ENCODE measurements around the gene TMCC1. TPM values are rescaled to one million over a fixed set of nuclear protein-coding genes. Genes with fewer than 3 reads are reported as not detected.
"Not testable (repeated sequence)": the region's sequence is repeated elsewhere in the genome, so short reads cannot be mapped to it uniquely, and the experiment has no call there.

TMCC1 gene
- total and polyA plus RNA-seq, 7 donors: 12.4 to 55.0 (median 38.1) TPM

DNA sequence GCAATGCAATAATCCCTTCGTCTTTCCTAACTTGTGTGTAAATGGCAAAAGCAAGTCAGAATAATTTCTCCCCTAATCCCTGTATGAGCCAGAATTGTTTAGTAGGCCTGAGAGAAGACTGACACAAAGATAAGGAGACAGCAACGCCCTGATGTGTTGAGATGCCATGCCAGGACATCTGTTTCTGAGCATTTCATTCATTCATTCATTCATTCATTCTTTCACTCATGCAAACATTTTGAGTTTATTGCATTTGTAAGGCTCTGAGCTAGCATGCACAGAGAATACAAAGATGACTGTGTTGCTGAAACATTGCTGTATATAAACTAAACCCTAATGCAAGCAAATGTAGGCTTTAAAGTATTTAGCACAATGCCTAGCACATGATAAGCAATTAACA, 127.4 kb downstream of the TMCC1 start:
- 76 to 88% (median 84%) methylated on average over 2 of the region's 2 CpGs for WGBS, 3 donors

DNA sequence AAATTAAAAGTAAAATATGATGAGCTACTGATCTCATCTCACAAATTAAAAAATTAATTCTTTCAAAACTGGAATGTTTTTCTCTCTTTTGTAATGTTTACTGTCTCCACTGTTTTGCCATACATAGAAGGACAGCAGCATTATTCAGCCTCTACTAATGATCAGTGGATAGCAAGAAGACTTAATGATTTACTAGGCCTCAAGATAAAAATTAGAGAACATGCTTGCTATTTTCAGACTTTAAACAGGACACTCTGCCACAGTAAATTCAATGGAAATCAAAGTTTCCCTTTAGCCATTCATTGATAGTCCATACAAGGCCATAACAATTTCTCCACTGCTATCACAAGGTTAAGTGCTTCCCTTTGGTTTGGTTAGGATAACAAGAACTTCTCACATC, 129.4 kb downstream of the TMCC1 start:
- Histone ChIP-seq H3K27ac (no peak overlapping the region), H3K27me3 (ENCODE audit: insufficient read depth in 3 of 3, low read length in 2 of 3) (no peaks in the 10 kb centered on the region), H3K4me3 (no peak overlapping the region), H3K36me3 (ENCODE audit: insufficient read depth in 1 of 2, low read depth in 1 of 2) (no peaks in the 10 kb centered on the region), H3K9me3 (no peaks in the 10 kb centered on the region), H3K4me1 (no peaks in the 10 kb centered on the region)
- no peak for DNase-seq
- no peak for ATAC-seq
- intact Hi-C loops (cut with DNase I): no loop called here
- TF ChIP-seq, protein P1, sequence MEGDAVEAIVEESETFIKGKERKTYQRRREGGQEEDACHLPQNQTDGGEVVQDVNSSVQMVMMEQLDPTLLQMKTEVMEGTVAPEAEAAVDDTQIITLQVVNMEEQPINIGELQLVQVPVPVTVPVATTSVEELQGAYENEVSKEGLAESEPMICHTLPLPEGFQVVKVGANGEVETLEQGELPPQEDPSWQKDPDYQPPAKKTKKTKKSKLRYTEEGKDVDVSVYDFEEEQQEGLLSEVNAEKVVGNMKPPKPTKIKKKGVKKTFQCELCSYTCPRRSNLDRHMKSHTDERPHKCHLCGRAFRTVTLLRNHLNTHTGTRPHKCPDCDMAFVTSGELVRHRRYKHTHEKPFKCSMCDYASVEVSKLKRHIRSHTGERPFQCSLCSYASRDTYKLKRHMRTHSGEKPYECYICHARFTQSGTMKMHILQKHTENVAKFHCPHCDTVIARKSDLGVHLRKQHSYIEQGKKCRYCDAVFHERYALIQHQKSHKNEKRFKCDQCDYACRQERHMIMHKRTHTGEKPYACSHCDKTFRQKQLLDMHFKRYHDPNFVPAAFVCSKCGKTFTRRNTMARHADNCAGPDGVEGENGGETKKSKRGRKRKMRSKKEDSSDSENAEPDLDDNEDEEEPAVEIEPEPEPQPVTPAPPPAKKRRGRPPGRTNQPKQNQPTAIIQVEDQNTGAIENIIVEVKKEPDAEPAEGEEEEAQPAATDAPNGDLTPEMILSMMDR (IDR thresholded peaks at IDR 0.05): no peak

More for the DNA sequence above, 127.4 kb downstream of the TMCC1 start:
- H3K27me3 ChIP-seq (ENCODE audit: insufficient read depth in 3 of 3, low read length in 2 of 3): no peaks in the 10 kb centered on the region
- H3K9me3 ChIP-seq: no peaks in the 10 kb centered on the region
- ATAC-seq (no peak), DNase-seq (no peak)
- H3K36me3 ChIP-seq (ENCODE audit: insufficient read depth in 1 of 2, low read depth in 1 of 2): peaks cover 0 to 4% of the 10 kb centered on the region in 2 donors
- H3K4me3 ChIP-seq: no peak overlapping the region
- no peak overlapping the region for H3K27ac ChIP-seq
- no peaks in the 10 kb centered on the region for H3K4me1 ChIP-seq
- TF ChIP-seq, protein P1 (IDR thresholded peaks at IDR 0.05): no peak
- intact Hi-C loops (cut with DNase I): no loop called here

DNA sequence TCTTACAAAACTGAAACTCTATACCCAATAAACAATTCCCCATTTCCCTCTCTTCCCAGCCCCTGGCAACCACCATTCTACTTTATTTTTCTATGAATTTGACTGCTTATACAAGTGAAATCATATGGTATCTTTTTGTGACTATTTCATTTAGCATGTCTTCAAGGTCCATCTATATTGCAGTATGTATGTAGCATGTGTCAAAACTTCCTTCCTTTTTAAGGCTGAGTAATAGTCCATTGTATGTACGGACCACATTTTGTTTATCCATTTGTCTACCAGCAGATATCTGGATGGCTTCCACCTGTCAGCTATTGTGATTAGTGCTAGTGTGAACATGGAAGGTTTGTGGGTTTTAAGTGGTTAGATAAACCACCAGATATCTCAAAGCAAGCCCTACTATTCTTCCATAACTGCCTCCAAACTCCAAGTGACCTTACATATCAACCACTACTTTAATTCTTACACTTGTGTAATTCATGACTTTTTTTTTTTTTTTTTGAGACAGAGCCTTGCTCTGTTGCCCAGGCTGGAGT, 134.7 kb downstream of the TMCC1 start:
- 69 to 74% (median 71%) methylated on average over 1 of the region's 1 CpG for WGBS, 3 donors
- H3K4me1 ChIP-seq: peaks cover 8% of the 10 kb centered on the region
- H3K36me3 ChIP-seq (ENCODE audit: insufficient read depth in 1 of 2, low read depth in 1 of 2): no peaks in the 10 kb centered on the region
- H3K9me3 ChIP-seq: no peaks in the 10 kb centered on the region
- no peak overlapping the region for H3K27ac ChIP-seq
- TF ChIP-seq, protein P1 (IDR thresholded peaks at IDR 0.05): no peak
- no peaks in the 10 kb centered on the region for H3K27me3 ChIP-seq (ENCODE audit: insufficient read depth in 3 of 3, low read length in 2 of 3)
- no peak for ATAC-seq
- intact Hi-C loops (cut with DNase I): no loop called here
- no peak overlapping the region for H3K4me3 ChIP-seq
- DNase-seq: no peak

DNA sequence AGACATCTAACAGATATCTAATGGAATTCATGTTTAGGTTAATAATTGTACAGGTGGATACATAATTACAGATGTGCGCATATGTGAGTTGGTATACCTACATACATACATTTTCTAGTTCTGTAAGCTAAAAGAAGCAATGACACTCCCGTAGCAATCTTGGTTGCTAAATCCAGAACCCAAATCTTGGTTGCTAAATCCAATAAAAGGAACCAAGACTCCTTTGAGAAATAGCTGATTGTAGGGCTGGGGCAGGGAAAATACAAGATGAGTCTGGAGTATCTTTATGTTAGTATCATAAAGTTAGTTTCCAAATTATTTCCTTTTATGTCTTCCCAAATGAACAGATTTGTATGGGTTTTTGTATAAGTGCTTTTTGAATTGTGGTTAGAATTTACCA, 135.2 kb downstream of the TMCC1 start:
- H3K9me3 ChIP-seq: no peaks in the 10 kb centered on the region
- no peak for ATAC-seq
- no peak overlapping the region for H3K27ac ChIP-seq
- peaks cover 8% of the 10 kb centered on the region for H3K4me1 ChIP-seq
- H3K4me3 ChIP-seq: no peak overlapping the region
- H3K36me3 ChIP-seq (ENCODE audit: insufficient read depth in 1 of 2, low read depth in 1 of 2): no peaks in the 10 kb centered on the region
- no peaks in the 10 kb centered on the region for H3K27me3 ChIP-seq (ENCODE audit: insufficient read depth in 3 of 3, low read length in 2 of 3)
- TF ChIP-seq, protein P1 (IDR thresholded peaks at IDR 0.05): no peak
- no peak for DNase-seq
- intact Hi-C loops (cut with DNase I): no loop called here
- 85 to 98% (median 95%) methylated on average over 2 of the region's 2 CpGs for WGBS, 3 donors

DNA sequence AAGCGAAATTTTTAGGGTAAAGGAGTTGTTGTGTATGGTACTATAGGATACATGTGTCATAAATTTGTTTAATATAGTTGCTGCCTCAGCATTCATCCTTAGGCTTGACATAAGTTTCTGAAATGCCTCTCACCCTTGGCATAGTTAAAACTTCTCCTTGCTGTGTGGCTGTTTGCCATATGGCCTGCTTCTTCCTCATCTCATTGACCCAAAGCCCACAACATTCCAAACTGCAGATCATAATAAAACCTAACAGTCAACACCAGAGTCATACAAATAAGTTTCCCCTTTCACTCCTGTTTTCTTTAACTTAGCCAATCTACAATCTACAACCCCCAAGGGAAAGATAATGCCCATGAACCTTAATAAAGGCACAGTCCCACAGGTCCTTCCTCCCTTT, 136.6 kb downstream of the TMCC1 start:
- no peak for ATAC-seq
- intact Hi-C loops (cut with DNase I): no loop called here
- no peaks in the 10 kb centered on the region for H3K27me3 ChIP-seq (ENCODE audit: insufficient read depth in 3 of 3, low read length in 2 of 3)
- WGBS, 3 donors: 57 to 100% (median 97%) methylated on average over 1 of the region's 1 CpG
- H3K4me1 ChIP-seq: peaks cover 8% of the 10 kb centered on the region
- TF ChIP-seq, protein P1 (IDR thresholded peaks at IDR 0.05): no peak
- no peaks in the 10 kb centered on the region for H3K9me3 ChIP-seq
- DNase-seq: no peak
- no peak overlapping the region for H3K27ac ChIP-seq
- no peaks in the 10 kb centered on the region for H3K36me3 ChIP-seq (ENCODE audit: insufficient read depth in 1 of 2, low read depth in 1 of 2)
- no peak overlapping the region for H3K4me3 ChIP-seq

DNA sequence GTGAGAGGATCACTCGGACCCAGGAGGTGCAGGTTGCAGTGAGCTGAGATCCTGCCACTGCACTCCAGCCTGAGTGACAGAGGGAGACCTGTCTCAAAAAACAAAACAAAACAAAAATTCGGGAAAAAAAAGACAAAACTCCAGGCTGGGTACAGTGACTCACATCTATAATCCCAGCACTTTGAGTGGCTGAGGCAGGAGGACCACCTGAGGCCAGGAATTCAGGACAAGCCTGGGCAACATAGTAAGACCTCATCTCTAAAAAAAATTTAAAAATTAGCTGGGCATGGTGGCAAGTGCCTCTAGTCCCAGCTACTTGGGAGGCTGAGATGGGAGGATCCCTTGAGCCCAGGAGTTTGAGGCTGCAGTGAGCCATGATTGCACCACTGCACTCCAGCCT, 142.4 kb downstream of the TMCC1 start:
- H3K4me3 ChIP-seq; H3K27ac ChIP-seq; H3K36me3 ChIP-seq (ENCODE audit: insufficient read depth in 1 of 2, low read depth in 1 of 2); H3K27me3 ChIP-seq (ENCODE audit: insufficient read depth in 3 of 3, low read length in 2 of 3); H3K4me1 ChIP-seq; ATAC-seq; DNase-seq; H3K9me3 ChIP-seq; intact Hi-C loops (cut with DNase I): not testable (repeated sequence)
- 88 to 95% (median 93%) methylated on average over 2 of the region's 2 CpGs for WGBS, 3 donors

Measured in psoas muscle (tissue), 8 donors.